NCI-H69 (cell line): ENCODE data around the gene TBCD.
A peak's percentile ranks its signal among the peaks of the same experiment; 100 is the strongest.

Source experiments
- DNase-seq: peaks from one replicate; lab custom pipeline; 2025; lab: John Stamatoyannopoulos, UW

TBCD gene

DNA sequence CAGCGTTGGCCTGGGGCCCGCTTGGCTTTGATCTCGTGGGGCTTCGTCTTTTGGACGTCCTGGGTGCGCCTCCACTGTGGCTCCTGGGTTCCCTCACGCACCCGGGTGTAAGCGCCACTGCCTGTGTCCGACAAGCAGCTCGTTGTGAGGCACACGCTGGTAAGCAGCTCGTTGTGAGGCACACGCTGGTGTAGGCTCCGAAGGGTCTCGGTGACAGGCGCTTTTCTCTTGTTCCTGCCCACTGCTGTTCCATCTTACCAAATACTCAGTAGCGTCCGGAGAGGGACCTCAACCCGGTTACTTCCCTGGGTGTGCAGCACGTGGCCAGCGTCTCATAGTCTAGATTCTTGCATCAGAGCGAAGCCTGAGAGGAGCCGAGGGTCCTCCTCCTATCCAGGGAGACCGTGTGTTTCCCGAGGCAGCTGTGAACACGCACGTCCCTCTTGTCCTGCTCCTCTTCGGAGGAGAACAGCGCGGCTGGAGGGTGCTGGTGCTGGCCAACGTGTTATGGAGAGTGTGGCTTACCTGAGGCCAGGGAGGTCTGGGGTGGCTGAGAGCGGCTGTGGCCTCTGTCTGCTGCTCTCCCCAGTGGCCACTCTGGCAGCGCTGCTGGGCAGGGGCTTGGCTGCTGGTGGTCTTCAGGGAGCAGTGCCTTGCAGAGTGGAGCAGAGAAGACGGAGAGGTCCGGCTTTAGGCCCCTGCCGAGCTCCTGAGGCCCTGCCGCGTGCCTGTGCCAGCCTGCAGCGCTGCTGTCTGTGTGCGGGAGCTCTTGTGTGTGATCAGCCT lies 120.1 kb downstream of the TBCD start:
- DNase-seq = no peak

DNA sequence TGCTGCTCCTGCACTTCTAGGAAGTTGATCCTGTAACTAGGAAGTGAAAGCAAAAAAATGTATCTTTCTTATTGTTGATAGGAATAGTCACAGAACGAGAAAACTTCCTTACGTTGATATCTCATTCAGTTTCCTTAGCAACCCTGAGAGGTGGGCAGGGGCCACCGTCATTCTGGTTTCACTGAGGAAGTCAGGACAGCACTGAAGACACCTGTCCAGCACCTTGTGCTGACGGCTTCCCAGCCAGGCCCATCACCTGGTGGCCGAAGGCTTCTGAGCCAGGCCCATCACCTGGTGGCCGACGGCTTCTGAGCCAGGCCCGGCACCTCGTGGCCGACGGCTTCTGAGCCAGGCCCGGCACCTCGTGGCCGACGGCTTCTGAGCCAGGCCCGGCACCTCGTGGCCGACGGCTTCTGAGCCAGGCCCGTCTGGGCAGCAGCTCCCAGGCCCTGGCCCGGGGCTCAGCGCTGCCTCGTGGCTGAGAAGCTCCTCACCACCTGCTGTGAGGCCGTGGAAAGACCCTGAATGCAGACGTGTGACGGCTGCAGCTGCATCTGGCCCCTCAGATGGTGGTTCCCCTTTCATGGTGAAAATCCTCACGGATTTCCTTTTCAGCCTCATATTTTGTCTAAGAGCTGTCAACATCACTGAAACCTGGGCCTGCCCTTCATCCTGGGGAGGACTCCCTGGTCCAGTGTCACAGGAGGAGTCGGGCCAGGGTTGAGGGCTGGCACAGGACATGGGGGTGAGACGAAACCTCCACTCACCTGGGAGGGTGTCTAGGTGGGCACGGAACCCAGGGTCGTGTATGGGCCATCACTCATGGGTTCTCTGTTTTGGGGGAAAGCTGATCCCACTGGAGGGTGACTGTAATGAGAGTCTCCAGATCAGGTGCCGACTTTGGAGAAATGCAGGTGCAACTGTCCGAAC lies 121.0 kb downstream of the TBCD start:
- DNase-seq = no peak

- DNase-seq = no peak
These were observed 121.7 kb downstream of the TBCD start for GRCh38 chr17:82873521-82873920.

DNA sequence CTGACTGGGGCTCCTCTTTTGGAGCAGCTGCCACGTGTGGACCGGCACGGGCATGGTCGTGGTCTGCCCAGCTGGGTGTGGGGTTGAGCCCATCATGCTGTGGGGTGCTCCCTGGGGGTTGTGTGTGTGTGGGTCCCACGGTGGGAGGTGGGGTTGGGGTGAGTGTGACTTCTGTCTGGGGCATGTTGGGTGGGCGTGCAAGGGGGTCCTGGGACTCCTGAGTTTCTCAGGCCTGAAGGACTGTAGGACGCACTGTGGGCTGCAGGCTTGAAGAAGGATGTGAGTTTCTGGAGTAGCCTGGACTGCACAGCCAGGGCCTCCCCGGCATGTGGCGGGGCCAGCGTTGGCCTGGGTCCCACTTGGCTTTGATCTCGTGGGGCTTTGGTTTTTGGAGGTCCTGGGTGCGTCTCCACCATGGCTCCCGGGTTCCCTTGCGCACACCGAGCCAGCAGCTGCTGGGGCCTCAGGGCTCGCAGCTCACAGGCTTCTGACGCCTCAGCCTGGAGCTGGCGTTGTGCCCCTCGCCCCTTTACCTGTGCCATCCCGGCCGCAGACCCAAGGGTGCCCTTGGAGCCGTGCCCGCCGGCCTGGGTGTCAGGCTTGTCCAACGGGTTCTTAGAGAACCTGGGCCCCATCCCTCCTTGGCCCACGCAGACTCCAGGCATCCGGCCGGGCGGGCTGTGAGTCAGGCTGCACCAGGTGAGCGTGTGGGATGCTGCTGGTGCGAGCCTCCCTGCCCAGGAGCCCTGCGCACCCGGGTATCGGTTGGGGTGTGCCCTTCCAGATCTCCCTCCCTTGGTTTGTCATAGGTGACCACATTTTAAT lies 122.4 kb downstream of the TBCD start:
- no peak for DNase-seq

- no peak for DNase-seq
These were observed 123.6 kb downstream of the TBCD start for GRCh38 chr17:82875407-82875856.

- no peak for DNase-seq
These were observed 124.3 kb downstream of the TBCD start for GRCh38 chr17:82876149-82876548.

- no peak for DNase-seq
These were observed 124.9 kb downstream of the TBCD start for GRCh38 chr17:82876602-82877379.

DNA sequence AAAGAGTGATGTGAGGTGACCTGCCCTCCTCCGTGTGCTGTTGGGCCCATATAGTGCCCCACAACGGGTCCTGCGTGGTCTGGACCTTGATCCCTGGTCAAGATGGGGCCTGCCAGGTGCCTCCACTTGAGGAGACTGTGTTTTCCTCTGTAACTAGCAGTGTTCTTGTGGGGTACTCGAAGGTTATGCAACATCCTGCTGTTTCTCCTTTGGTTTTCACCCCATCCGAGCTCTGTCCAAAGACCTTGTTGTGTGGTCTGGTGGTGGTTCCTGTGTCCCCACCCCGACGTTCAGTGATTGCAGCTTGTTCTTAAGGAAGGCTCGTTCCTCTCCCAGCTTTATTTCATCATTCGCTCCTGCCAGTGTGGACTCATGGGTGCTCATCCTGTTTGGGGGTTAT lies 126.7 kb downstream of the TBCD start:
- DNase-seq = no peak

DNA sequence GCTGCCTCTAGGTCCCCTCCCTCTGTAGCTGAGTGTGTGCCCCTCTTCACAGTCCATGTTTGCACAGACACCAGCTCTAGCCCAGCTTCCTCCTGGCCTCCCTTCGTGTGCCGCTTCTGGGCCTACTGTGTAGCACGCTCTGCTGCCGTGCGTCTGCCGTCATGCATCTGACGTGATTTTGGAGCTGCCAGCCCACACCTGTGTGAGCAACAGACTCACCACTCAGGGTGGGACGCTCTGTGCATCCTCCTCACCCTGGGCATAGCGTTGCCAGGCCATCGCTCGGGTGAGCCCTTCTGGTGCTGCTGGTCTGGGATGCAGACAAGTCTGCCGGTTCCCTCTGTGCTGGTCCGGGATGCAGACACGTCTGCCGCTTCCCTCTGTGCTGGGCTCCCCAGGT lies 127.4 kb downstream of the TBCD start:
- DNase-seq = no peak

DNA sequence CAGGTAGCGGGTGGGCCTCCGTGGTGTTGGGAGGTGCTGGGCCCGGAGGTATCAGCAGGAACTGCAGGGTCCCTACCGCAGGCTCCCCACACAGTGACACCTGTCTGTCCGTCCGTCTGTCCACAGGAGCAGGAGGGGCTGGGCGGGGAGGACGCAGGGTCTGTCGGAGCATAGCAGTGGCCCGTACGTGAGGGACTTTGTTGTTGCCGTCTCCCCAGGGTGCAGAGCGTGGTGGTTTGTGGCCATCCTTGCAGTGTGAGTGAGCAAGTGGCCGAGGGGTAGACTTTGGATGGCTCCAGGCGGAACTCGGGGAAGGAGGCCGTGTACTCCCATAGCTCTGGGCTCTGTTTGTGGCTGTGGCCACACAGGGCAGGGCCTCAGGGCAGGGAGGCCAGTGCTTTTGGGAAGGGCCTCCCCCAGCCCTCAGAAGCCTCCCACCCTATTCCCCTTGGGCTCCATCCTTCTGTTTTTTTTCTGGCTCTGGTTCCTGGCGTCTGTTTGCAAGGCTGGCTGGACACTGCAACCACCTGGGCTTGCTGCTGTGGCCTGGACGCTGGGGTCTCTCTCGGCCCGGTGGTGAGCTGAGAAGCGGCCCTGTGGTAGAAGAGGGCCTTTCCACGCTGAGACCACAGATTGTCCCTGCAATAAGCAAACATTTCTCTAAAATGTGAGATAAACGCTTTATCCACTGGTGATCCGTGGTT lies 128.9 kb downstream of the TBCD start:
- no peak for DNase-seq

DNA sequence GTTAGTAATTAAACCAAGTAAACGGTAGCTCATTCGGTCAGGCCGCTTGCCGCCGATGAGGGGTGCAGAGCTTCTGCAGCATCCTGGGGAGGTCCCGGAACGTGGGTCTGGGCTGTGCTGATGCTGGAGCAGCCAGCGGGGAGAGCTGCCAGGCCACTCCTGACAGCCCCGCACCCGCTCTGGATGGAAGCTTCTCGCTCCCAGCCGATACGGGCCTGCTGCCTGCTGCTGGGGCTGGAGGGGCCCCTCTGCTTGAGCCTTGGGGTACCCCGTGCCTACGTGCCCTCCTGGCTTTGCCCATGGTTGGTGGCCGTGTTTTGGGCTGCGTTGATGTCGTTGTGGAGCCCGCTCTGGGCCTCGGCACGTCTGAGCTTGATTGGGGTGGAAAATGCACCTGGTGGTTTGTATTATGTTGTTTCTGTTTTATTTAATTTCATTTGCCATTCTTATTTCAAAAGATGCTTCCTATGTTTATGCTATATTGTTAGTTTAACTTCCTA lies 129.5 kb downstream of the TBCD start:
- DNase-seq = no peak

DNA sequence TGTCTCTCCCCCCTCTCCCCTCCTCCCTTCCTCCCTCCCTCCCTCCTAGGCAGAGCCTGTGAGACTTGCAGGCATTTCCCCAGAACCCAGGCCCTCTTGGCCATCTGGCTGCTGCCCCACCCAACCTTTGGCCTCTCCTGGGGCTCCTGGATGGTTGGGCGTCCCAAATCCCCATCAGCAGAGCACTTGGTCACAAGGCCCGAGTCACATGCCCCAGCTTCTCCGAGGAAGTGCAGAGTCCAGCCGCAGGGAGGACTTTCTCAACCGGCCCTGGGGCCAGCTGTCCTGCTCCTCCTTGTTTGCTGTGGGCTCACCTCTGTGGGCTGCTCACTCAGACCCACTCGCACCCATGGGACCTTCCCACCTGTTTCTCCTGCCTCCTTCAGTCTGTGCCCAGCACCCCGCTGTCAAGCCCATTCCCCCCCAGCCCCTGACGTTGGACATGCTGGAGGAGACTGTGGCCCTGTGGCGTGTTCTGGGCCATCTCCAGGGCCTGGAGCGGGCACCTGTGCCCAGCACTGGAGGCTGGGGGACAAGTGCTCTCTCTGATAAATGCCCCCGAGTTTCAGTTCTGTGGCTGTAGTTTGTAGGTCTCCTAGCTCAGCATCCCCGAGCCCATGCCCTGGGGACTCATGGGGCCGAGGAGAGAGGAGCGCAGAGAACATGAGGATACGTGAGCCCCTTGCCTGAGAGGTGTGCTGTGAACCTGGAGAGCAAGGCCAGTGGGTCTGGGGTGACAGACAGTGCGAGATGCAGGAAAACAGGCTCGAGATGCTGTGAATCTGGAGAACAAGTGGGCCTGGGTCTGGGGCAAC lies 130.2 kb downstream of the TBCD start:
- peak; percentile 20 for DNase-seq

GRCh38 chr17:82882715-82883418 lies 131.0 kb downstream of the TBCD start:
- peak; percentile 72 for DNase-seq

- no peak for DNase-seq
These were observed 131.7 kb downstream of the TBCD start for GRCh38 chr17:82883419-82884031.

DNA sequence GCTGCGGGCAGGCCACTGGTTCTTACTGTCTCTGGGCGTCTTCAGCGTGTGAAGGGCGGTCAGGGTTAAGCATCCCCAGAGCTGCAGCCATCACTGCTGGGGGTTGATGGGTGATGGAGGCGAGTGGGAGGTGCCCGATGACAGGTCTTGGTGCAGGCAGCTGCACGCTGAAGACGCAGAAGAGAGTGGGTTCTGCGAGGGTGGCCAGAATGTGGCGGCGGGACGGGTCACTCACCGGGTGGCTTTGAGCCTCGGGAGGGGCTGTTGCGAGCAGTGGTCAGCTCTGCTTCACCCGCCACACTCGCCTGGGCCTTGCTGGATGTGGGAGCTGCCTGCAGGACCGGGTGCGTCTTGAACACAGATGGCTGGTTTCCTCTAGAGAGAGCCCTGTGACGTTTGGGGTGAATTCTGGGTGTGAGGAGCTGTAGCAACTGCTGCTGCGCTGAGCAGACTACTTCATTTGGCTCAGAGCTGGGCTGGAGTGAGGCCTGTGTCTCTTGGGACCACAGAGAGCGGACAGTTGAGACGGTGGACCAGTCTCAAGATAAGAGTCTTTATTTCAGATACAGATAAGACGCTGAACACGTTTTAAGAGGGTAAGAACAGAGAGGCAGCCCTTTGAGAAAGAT lies 132.6 kb downstream of the TBCD start:
- no peak for DNase-seq

- no peak for DNase-seq
These were observed 133.1 kb downstream of the TBCD start for GRCh38 chr17:82884970-82885353.

DNA sequence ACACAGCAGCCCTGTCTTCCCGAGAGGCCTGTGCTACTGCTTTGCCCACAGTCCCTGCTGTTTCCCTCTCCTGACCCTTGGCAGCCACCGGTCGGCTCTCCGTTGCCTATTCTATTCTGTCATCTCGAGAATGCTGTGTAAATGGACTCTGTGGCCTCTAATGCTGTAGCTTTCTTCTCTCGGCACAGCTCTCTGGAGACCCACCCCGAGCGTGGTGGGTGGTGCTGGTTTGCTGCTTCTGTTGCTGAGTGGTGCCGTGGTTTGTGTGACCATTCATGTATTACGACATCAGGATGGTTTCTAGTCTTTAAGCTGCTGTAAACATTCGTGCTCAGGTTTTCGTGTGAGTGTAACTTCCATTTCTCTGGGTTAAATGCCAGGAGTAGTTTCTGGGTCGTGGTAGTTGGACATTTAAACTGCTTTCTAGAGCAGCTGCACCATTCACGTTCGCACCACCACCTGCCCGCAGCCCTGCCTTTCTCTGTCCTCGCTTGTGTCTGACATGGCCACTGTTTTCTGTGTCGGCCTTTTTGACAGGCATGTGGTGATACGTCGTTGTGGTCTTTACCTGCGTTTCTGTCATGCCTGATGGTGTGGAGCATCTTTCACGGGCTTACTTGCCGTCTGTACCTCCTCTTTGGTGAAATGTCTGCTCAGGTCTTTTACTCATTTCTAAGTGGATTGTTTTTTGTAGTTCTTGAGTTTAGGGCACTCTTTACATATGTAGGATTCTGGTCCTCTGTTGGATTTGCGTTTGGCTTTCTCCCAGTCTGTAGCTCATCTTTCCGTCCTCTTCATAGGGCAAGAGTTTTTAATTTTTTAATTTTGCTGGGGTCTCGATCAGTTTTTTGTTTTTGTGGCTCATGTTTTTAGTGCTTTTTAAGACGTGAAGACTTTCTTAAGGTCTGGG lies 135.6 kb downstream of the TBCD start:
- DNase-seq = no peak
